K562 (cell line): ENCODE results near the gene ACTL8. TPM values are rescaled to one million over a fixed set of nuclear protein-coding genes. Genes with fewer than 3 reads are reported as not detected.

Experiments used
- ATAC-seq: fragments of 200-7000 bp; cut with Tn5 transposase; 3 replicates; pipeline ENCODE4 v1.9.1; 2020; ENCODE audit warnings: moderate library complexity
- BruUV-seq: library from RNA; stranded (reverse); fragments of 400-500 nt; replicated peaks from 2 replicates; lab custom pipeline; 2021; lab: Mats Ljungman, UMichigan
- CTCF ChIA-PET: fragments of 300-600 bp; formaldehyde crosslinking; extraction: SDS; loops from one replicate; lab custom pipeline; 2021; ENCODE audit warnings: low intra/inter-chr PET ratio; lab: Yijun Ruan, JAX
- POLR2A ChIA-PET: fragments of 300-600, 350-650 bp; sonication (Branson Sonifier 250); formaldehyde crosslinking; extraction: SDS; loops from one replicate; lab custom pipeline; 2021; ENCODE audit warnings: antibody characterized with exemption, inconsistent platforms; lab: Yijun Ruan, JAX
- DNase-seq, 4 experiments: peaks; one replicate each; pipeline versions ENCODE4 v3.0.0 to v3.0.0-alpha.2; 2011 to 2018; ENCODE audit warnings: low spot score in 3 of 4, mixed read lengths in 3 of 4; ENCODE audit errors: extremely low read depth in 1 of 4
- FAIRE-seq: peaks from 2 replicates; lab custom pipeline; 2011; peaks lifted over from hg19 to GRCh38; lab: Jason Lieb, UNC
- H2AFZ ChIP-seq: 2 replicates; pipeline ENCODE4 v1.6.0; 2011; ENCODE audit warnings: low read depth, low read length, control low read depth, inconsistent platforms
- H3K27ac ChIP-seq: fragments of 200-600 bp; 3 replicates; pipeline ENCODE4 v1.8.0; 2011; ENCODE audit warnings: low read depth, mild to moderate bottlenecking, control low read depth, inconsistent platforms, low read length, moderate library complexity, mixed read lengths; ENCODE audit errors: extremely low read depth
- H3K27me3 ChIP-seq, 2 experiments: fragments of 300-600 bp in 1 of 2; 2 replicates in 1 of 2; 3 replicates in 1 of 2; pipeline versions ENCODE4 v1.6.0 to v1.8.0; 2011; ENCODE audit warnings: inconsistent platforms in 2 of 2, low read length in 2 of 2, mild to moderate bottlenecking in 1 of 2, mixed read lengths in 1 of 2, moderate library complexity in 1 of 2; ENCODE audit not compliant: control insufficient read depth in 2 of 2, insufficient read depth in 2 of 2
- H3K36me3 ChIP-seq: fragments of 300-600 bp; 3 replicates; pipeline ENCODE4 v1.8.0; 2011; ENCODE audit warnings: mild to moderate bottlenecking, low read length, inconsistent platforms; ENCODE audit not compliant: control insufficient read depth, insufficient read depth
- H3K4me1 ChIP-seq, 2 experiments: fragments of 200-600 bp in 1 of 2; replicated peaks in 1 of 2; 2 replicates in 1 of 2; 3 replicates in 1 of 2; pipeline versions ENCODE4 v1.5.1 to v1.8.0; 2011; ENCODE audit warnings: inconsistent platforms in 2 of 2, low read length in 2 of 2, mild to moderate bottlenecking in 1 of 2, mixed read lengths in 1 of 2, moderate library complexity in 1 of 2; ENCODE audit not compliant: control insufficient read depth in 2 of 2, insufficient read depth in 2 of 2
- H3K4me2 ChIP-seq: 2 replicates; pipeline ENCODE4 v1.6.1; 2011; ENCODE audit warnings: low read length, control low read depth, inconsistent platforms, mixed read lengths; ENCODE audit not compliant: insufficient read depth
- H3K4me3 ChIP-seq: fragments of 200-600 bp; sonication (generic), shearing (Covaris generic); 2 replicates; pipeline ENCODE4 v1.5.1; 2016; ENCODE audit warnings: control low read depth, inconsistent platforms
- H3K79me2 ChIP-seq: fragments of 200-600 bp; 3 replicates; pipeline ENCODE4 v1.8.0; 2011; ENCODE audit warnings: low read length, inconsistent platforms; ENCODE audit not compliant: control insufficient read depth, insufficient read depth
- H3K9ac ChIP-seq, 2 experiments: 2 replicates each; pipeline versions ENCODE4 v1.6.0 to v1.6.1; 2011; ENCODE audit warnings: low read depth in 2 of 2, low read length in 2 of 2, control low read depth in 1 of 2, inconsistent platforms in 1 of 2, mild to moderate bottlenecking in 1 of 2, mixed read lengths in 1 of 2; ENCODE audit not compliant: insufficient read depth in 1 of 2
- H3K9me1 ChIP-seq: one replicate; pipeline ENCODE4 v1.6.0; 2011; ENCODE audit warnings: inconsistent platforms, mild to moderate bottlenecking, low read length, moderate library complexity; ENCODE audit not compliant: control insufficient read depth, insufficient read depth
- H3K9me3 ChIP-seq: replicated peaks from 2 replicates; pipeline ENCODE4 v1.5.1; 2011; ENCODE audit warnings: low read depth, low read length, inconsistent platforms; ENCODE audit not compliant: control insufficient read depth, insufficient read depth
- H4K20me1 ChIP-seq: replicated peaks from 2 replicates; pipeline ENCODE4 v1.6.1; 2011; ENCODE audit warnings: low read length, inconsistent platforms, mixed read lengths; ENCODE audit not compliant: control insufficient read depth, insufficient read depth
- SMAD3 ChIP-seq: fragments of 450-650 bp; formaldehyde crosslinking; conservative IDR thresholded peaks from 2 replicates; pipeline ENCODE4 v1.4.0; 2020; ENCODE audit warnings: mild to moderate bottlenecking
- TOE1 ChIP-seq, 2 experiments: fragments of 450-650 bp in 1 of 2; sonication (generic) in 1 of 2; formaldehyde crosslinking in 1 of 2; IDR thresholded peaks; 2 replicates each; pipeline versions ENCODE4 v1.7.1 to v1.8.0; 2016 to 2022; ENCODE audit warnings: borderline replicate concordance in 2 of 2, mild to moderate bottlenecking in 2 of 2, antibody characterized with exemption in 1 of 2, inconsistent platforms in 1 of 2, low read depth in 1 of 2, missing genetic modification reagents in 1 of 2, moderate library complexity in 1 of 2
- ZFP36 ChIP-seq: fragments of 150-350 bp; IDR thresholded peaks from 2 replicates; pipeline ENCODE4 v1.6.1; 2018; ENCODE audit warnings: low read length, low read depth; ENCODE audit not compliant: partially characterized antibody
- WGBS: fragments of 100-300 bp; shearing (Covaris generic); methylation state at CpG from one replicate; pipeline ENCODE4 v1.1.6; 2016; ENCODE audit warnings: low coverage, mixed read lengths; ENCODE audit not compliant: insufficient coverage; ENCODE audit errors: missing lambda C conversion rate; 5-methylcytosine and 5-hydroxymethylcytosine counted together
- in situ Hi-C: fragments of 300-500 bp; cut with MboI; formaldehyde crosslinking; loops from 4 replicates; pipeline ENCODE4 v1.15.0; 2018; ENCODE audit warnings: inconsistent platforms, mixed read lengths
- intact Hi-C: fragments of 100-400 bp; cut with micrococcal nuclease; formaldehyde crosslinking; loops from 2 replicates; pipeline ENCODE4 v1.14.2; 2022
- polyA plus RNA-seq, 8 experiments: library from polyadenylated mRNA; depleted of rRNA in 4 of 8; stranded (reverse) in 5 of 8; unstranded in 3 of 8; fragments of >200 nt; fragmentation: Nextera tagmentation in 2 of 8; fragmentation: Illumina TruSeq in 1 of 8; extraction: Ambion mirVana in 2 of 8; extraction: Trizol in 1 of 8; gene quantifications; 2 replicates each; pipeline versions ENCODE4 v1.2.1 to v1.2.3, GENCODE V29; 2011 to 2014; ENCODE audit warnings: inconsistent platforms in 1 of 8, missing spikeins in 1 of 8
- total RNA-seq, 7 experiments: library from RNA; depleted of rRNA in 6 of 7; stranded (reverse); fragments of >200 nt in 6 of 7; fragmentation: Illumina TruSeq in 2 of 7; extraction: Trizol in 2 of 7; gene quantifications; 2 replicates each; pipeline versions ENCODE4 v1.2.1 to v1.2.3, GENCODE V29; 2011 to 2021; ENCODE audit warnings: low replicate concordance in 1 of 7
- TF ChIP-seq, protein P1 (sequence below): sonication (generic); formaldehyde crosslinking; IDR thresholded peaks from 2 replicates; pipeline ENCODE4 v1.8.1; 2023; ENCODE audit warnings: missing genetic modification reagents, mild to moderate bottlenecking, borderline replicate concordance
- TF ChIP-seq, protein P2 (sequence below): fragments of 250-450 bp; sonication (Bioruptor Pico); IDR thresholded peaks from 2 replicates; pipeline ENCODE4 v1.4.0; 2020; ENCODE audit warnings: mild to moderate bottlenecking
- TF ChIP-seq, protein P3 (sequence below): fragments of 250-450 bp; sonication (Bioruptor Pico); IDR thresholded peaks from 2 replicates; pipeline ENCODE4 v1.5.0; 2021; ENCODE audit warnings: mild to moderate bottlenecking, borderline replicate concordance

ACTL8 gene
- total and polyA plus RNA-seq, 9 of the 15 experiments (the other 6 are each of a cell fraction or from before 2014, with no cell fraction given), result 0.30 to 3.3 (median 1.6) TPM

DNA sequence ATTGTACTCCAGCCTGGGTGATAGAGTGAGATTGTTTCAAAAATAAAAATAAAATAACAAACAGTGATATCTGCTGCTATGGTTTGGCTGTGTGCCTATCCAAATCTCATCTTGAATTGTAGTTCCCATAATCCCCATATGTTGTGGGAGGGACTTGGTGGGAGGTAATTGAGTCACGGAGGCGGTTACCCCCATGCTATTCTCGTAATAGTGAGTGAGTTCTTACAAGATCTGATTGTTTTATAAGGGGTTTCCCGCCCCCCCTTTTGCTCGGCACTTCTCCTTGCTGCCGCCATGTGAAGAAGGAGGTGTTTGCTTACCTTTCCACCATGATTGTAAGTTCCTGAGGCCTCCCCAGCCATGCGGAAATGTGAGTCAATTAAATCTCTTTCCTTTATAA lies 47.8 kb downstream of the ACTL8 start (continued):
- TF ChIP-seq, protein P1, sequence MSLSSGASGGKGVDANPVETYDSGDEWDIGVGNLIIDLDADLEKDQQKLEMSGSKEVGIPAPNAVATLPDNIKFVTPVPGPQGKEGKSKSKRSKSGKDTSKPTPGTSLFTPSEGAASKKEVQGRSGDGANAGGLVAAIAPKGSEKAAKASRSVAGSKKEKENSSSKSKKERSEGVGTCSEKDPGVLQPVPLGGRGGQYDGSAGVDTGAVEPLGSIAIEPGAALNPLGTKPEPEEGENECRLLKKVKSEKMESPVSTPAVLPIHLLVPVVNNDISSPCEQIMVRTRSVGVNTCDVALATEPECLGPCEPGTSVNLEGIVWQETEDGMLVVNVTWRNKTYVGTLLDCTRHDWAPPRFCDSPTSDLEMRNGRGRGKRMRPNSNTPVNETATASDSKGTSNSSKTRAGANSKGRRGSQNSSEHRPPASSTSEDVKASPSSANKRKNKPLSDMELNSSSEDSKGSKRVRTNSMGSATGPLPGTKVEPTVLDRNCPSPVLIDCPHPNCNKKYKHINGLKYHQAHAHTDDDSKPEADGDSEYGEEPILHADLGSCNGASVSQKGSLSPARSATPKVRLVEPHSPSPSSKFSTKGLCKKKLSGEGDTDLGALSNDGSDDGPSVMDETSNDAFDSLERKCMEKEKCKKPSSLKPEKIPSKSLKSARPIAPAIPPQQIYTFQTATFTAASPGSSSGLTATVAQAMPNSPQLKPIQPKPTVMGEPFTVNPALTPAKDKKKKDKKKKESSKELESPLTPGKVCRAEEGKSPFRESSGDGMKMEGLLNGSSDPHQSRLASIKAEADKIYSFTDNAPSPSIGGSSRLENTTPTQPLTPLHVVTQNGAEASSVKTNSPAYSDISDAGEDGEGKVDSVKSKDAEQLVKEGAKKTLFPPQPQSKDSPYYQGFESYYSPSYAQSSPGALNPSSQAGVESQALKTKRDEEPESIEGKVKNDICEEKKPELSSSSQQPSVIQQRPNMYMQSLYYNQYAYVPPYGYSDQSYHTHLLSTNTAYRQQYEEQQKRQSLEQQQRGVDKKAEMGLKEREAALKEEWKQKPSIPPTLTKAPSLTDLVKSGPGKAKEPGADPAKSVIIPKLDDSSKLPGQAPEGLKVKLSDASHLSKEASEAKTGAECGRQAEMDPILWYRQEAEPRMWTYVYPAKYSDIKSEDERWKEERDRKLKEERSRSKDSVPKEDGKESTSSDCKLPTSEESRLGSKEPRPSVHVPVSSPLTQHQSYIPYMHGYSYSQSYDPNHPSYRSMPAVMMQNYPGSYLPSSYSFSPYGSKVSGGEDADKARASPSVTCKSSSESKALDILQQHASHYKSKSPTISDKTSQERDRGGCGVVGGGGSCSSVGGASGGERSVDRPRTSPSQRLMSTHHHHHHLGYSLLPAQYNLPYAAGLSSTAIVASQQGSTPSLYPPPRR, result no peak

DNA sequence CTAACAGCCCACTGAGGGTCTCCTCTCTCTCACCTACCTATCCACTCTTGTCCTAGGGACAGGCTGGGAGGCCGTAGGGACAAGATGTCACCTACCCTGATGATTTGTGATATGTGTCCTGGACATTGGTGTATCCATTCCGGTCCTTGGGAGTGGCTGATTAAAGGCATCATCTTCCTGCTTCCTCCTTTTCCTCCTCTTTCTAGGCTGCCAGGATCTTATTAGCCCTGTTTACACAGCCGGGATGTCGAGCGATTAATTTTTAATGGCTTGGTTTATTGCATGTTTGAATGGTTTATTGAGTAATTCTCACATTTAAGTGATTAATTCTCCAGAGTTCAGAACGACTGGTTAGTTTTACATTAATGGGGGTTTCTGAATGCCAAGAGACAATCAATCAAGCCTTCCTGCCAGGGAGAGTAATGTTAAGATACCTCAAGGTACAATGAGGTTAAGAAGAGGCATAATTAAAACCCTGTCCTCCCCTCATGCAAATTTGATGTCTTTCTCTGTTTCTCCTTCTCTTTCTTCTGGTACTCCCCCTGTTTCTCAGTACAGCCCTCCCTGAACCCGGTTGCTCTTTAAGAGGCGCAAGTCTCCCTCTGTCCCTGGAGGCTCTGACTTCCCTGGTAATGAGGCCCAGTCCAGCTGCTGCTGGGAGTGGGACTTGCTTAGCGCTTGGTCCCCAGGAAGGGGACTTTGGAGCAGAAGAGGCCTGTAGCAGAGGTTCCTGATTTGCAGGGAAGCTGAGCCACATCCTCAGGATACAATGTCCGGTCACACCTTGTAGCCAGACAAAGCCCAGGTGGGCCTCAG lies 50.9 kb downstream of the ACTL8 start:
- under 1% methylated on average over 10 of the region's 10 CpGs for WGBS
- ATAC-seq, result no peak
- BruUV-seq, result no TSS peak
- no peak for TF ChIP-seq TOE1 (IDR thresholded peaks at IDR 0.05; ENCODE audit: borderline replicate concordance)
- TF ChIP-seq TOE1 (CRISPR knock-in tag; IDR thresholded peaks at IDR 0.05; ENCODE audit: borderline replicate concordance, low read depth), result no peak
- TF ChIP-seq SMAD3 (CRISPR knock-in tag), result no peak
- TF ChIP-seq, protein P2, sequence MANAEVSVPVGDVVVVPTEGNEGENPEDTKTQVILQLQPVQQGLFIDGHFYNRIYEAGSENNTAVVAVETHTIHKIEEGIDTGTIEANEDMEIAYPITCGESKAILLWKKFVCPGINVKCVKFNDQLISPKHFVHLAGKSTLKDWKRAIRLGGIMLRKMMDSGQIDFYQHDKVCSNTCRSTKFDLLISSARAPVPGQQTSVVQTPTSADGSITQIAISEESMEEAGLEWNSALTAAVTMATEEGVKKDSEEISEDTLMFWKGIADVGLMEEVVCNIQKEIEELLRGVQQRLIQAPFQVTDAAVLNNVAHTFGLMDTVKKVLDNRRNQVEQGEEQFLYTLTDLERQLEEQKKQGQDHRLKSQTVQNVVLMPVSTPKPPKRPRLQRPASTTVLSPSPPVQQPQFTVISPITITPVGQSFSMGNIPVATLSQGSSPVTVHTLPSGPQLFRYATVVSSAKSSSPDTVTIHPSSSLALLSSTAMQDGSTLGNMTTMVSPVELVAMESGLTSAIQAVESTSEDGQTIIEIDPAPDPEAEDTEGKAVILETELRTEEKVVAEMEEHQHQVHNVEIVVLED, result no peak
- no peak for TF ChIP-seq ZFP36
- TF ChIP-seq, protein P3, sequence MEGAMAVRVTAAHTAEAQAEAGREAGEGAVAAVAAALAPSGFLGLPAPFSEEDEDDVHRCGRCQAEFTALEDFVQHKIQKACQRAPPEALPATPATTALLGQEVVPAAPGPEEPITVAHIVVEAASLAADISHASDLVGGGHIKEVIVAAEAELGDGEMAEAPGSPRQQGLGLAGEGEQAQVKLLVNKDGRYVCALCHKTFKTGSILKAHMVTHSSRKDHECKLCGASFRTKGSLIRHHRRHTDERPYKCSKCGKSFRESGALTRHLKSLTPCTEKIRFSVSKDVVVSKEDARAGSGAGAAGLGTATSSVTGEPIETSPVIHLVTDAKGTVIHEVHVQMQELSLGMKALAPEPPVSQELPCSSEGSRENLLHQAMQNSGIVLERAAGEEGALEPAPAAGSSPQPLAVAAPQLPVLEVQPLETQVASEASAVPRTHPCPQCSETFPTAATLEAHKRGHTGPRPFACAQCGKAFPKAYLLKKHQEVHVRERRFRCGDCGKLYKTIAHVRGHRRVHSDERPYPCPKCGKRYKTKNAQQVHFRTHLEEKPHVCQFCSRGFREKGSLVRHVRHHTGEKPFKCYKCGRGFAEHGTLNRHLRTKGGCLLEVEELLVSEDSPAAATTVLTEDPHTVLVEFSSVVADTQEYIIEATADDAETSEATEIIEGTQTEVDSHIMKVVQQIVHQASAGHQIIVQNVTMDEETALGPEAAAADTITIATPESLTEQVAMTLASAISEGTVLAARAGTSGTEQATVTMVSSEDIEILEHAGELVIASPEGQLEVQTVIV (CRISPR knock-in tag), result no peak

More for the DNA sequence above, 50.9 kb downstream of the ACTL8 start:
- no peak for FAIRE-seq
- H3K27me3 ChIP-seq, result peaks cover 0 to 6% of the 10 kb centered on the region in 2 experiments; a peak in 2 of 5 replicates
- H4K20me1 ChIP-seq, result 0 out of 2 replicates have a peak, but pooled peaks cover 3% of the 10 kb centered on the region
- in situ Hi-C loops (no loop called here), intact Hi-C loops (no loop called here)
- H3K27ac ChIP-seq, result no peak overlapping the region
- H3K9me1 ChIP-seq, result no peaks in the 10 kb centered on the region
- H3K4me2 ChIP-seq, result no peak overlapping the region
- H2AFZ ChIP-seq, result no peak overlapping the region
- no peak overlapping the region for H3K4me3 ChIP-seq
- H3K4me1 ChIP-seq, result no peaks in the 10 kb centered on the region
- no peaks in the 10 kb centered on the region for H3K36me3 ChIP-seq
- CTCF ChIA-PET, result no interaction called here
- H3K9ac ChIP-seq, result no peak overlapping the region
- POLR2A ChIA-PET, result no interaction called here
- no peaks in the 10 kb centered on the region for H3K79me2 ChIP-seq
- DNase-seq, result no peak
- no peaks in the 10 kb centered on the region for H3K9me3 ChIP-seq
